Right lobe of liver (tissue), 6 donors: ENCODE results near the gene FIGLA. TPM values are rescaled to one million over a fixed set of nuclear protein-coding genes. Genes with fewer than 3 reads are reported as not detected.

Experiments
- ATAC-seq, 4 donors: fragments of 200-7000 bp; cut with Tn5 transposase; one replicate each; pipeline ENCODE4 v1.9.1; 2020; ENCODE audit warnings: mild to moderate bottlenecking in 4 of 4, moderate library complexity in 4 of 4
- DNase-seq, 3 donors: peaks; one replicate each; pipeline ENCODE4 v3.0.0-alpha.2; 2020
- H3K27ac ChIP-seq, 3 donors: fragments of 200-600 bp; one replicate each; pipeline ENCODE4 v1.8.0; 2022
- H3K27me3 ChIP-seq, 2 donors: fragments of 200-600 bp; one replicate each; pipeline ENCODE4 v1.8.0; 2022
- H3K36me3 ChIP-seq, 4 donors: fragments of 200-600 bp; sonication (generic) in 1 of 4; one replicate each; pipeline versions ENCODE4 v1.5.1 to v1.8.0; 2017 to 2022; ENCODE audit warnings: control low read depth in 1 of 4
- H3K4me1 ChIP-seq, 4 donors: fragments of 200-600 bp; sonication (generic) in 1 of 4; one replicate each; pipeline versions ENCODE4 v1.5.1 to v1.8.0; 2017 to 2022; ENCODE audit warnings: control low read depth in 1 of 4
- H3K4me3 ChIP-seq, 3 donors: fragments of 200-600 bp; one replicate each; pipeline ENCODE4 v1.8.0; 2022
- H3K9me3 ChIP-seq, 4 donors: fragments of 200-600 bp; sonication (generic) in 1 of 4; one replicate each; pipeline versions ENCODE4 v1.5.1 to v1.8.0; 2017 to 2022; ENCODE audit warnings: control low read depth in 1 of 4
- CTCF ChIP-seq, 4 donors: fragments of 200-600 bp in 3 of 4; fragments of 450-650 bp in 1 of 4; IDR thresholded peaks; one replicate each; pipeline versions ENCODE4 v1.5.1 to v1.8.0; 2016 to 2022; ENCODE audit warnings: antibody characterized with exemption in 4 of 4, mild to moderate bottlenecking in 2 of 4
- POLR2A ChIP-seq: fragments of 450-650 bp; IDR thresholded peaks from one replicate; pipeline ENCODE4 v1.6.1; 2017; ENCODE audit warnings: antibody characterized with exemption, mild to moderate bottlenecking
- WGBS: methylation state at CpG from one replicate; pipeline ENCODE4 v1.1.6; 2018; ENCODE audit warnings: low coverage, low lambda C conversion rate; ENCODE audit not compliant: insufficient coverage; ENCODE audit errors: missing lambda C conversion rate; 5-methylcytosine and 5-hydroxymethylcytosine counted together
- intact Hi-C, 2 donors: fragments of 100-400 bp; cut with DNase I; formaldehyde crosslinking; loops; one replicate each; pipeline versions ENCODE4 v1.11.2 to v1.14.1; 2022
- total RNA-seq, 6 experiments: library from RNA; depleted of rRNA in 2 of 6; stranded (reverse); fragments of >200 nt in 2 of 6; fragmentation: NEBNext Ultra II Directional in 3 of 6; extraction: Animal tissue kit (Norgen Biotek cat#: 25700) in 3 of 6; gene quantifications; one replicate each; pipeline versions ENCODE4 v1.1.0 to v1.2.4, GENCODE V29; 2016 to 2023
- donor health status: DM: no; HTN: yes; CAD: no.
- donor health status: DM: no; HTN: no; CAD: no.
- donor health status: DM: no; HTN: no; CAD: no.
- donor health status: DM: no; HTN: yes; CAD: no.
- donor health status: DM: no; HTN: yes; CAD: no.

Gene FIGLA
- total RNA-seq, 6 experiments from 2014 or later: not detected

DNA sequence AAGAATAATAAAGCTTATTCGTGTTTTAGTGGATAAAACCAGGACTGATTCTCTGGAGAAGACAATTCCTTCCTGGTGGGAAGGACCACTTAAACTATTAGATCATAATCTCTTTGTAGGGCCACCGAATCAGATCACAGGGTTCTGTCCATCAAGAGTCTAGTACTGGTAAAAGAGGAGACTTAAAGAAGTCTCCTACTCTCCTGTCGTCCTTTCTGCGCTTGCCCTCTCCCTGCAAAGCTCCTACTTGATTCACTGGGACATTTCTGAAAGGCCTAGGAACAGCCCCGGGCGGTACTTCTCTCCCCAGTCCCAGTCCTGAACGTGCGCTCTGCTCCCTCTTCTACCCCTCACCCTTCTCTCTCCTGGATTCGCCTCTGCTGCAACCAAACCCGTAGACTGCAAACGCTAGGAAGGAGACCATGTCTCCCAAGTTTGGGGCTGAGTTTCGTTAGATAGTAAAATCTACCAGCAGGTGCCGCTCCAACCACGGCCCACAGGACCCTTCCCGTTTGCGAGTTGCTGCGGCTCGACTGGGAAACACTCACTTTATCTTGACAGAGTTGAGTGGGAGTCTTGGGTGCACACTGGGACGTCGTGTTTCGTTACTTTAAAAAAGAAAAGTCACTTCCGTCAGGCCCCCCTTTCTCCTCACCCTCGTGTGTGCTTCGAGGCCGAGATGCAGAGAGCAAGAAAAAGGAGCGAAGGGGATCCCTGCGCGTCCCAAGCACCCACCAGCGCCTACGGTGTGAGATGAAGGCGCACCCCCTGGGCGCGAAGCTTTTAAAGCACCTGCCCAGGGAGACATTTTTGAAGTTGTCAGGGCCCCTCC lies 923 bp downstream of the FIGLA start:
- Histone ChIP-seq H3K4me1 (peaks cover 0 to 13% (median 0%) of the 10 kb centered on the region in 4 donors), H3K27ac (no peak overlapping the region), H3K36me3 (no peaks in the 10 kb centered on the region), H3K9me3 (no peaks in the 10 kb centered on the region), H3K4me3 (peak overlapping the region in 1 of 3 donors; percentile 16), H3K27me3 (peaks cover 0 to 14% of the 10 kb centered on the region in 2 donors)
- peak; percentile 58 to 69 (median 63) for DNase-seq
- TF ChIP-seq POLR2A (no peak), CTCF (IDR thresholded peaks at IDR 0.05) (peak; percentile 41 to 67 (median 64))
- intact Hi-C loops: no loop called here
- peak; percentile 83 to 92 (median 89) for ATAC-seq
- WGBS: 4% methylated on average over 26 of the region's 33 CpGs

DNA sequence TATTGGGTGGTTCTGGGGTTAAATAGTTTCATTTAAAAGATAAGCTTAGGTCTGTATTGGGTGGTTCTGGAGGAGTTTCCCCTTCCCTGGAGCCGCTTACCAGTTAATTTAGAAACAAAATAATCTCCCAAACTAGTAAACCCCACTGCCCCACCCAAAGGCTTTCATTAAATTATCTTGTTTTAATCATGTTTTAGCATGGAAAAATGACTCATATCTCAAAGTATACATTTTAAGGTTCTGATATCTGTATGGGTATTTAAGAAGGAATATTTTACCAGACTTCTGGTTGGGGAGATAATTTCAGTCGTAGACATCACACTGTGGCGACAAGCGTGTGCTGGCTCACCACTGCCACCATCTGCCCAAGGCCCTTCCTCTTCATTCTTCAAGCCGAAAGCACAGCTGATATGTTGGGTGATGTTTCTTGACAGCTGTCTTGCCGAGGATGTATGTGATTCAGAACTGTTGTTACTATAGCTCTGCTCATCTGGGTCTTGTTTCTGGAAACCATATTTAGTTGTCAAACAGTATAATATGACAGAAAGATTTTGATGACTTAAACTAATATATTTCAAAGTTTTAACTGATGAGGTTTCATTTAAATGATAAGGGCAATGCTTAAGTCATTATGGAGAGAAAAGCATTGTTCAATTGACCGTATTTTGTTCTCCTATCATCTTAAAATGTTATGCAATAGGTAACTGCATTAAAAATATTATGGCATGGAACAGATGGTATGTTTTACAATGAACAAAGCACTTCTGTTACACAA lies 5.1 kb downstream of the FIGLA start:
- 20% methylated on average over 7 of the region's 7 CpGs for WGBS
- H3K36me3 ChIP-seq: no peaks in the 10 kb centered on the region

GRCh38 chr2:70784320-70784719 lies 6.1 kb downstream of the FIGLA start:
- peaks cover 0 to 5% of the 10 kb centered on the region in 2 donors for H3K27me3 ChIP-seq
- no peak overlapping the region for H3K4me3 ChIP-seq
- no peaks in the 10 kb centered on the region for H3K36me3 ChIP-seq
- DNase-seq (no peak), ATAC-seq (no peak)
- H3K4me1 ChIP-seq: no peaks in the 10 kb centered on the region
- H3K9me3 ChIP-seq: no peaks in the 10 kb centered on the region
- WGBS: 68% methylated on average over 2 of the region's 2 CpGs
- H3K27ac ChIP-seq: no peak overlapping the region
- intact Hi-C loops: no loop called here
- TF ChIP-seq CTCF (IDR thresholded peaks at IDR 0.05) (no peak), POLR2A (no peak)

More for the DNA sequence above, 5.1 kb downstream of the FIGLA start:
- Histone ChIP-seq H3K27ac (no peak overlapping the region), H3K9me3 (no peaks in the 10 kb centered on the region), H3K4me3 (no peak overlapping the region), H3K4me1 (peaks cover 0 to 10% (median 0%) of the 10 kb centered on the region in 4 donors), H3K27me3 (peaks cover 0 to 10% of the 10 kb centered on the region in 2 donors)
- ATAC-seq (peak in 3 of 4 donors; percentile 40 to 58 (median 55)), DNase-seq (no peak)
- intact Hi-C loops: no loop called here
- TF ChIP-seq POLR2A (no peak), CTCF (IDR thresholded peaks at IDR 0.05) (peak in 3 of 4 donors; percentile 27 to 49 (median 39))

GRCh38 chr2:70779911-70780545 lies 10.4 kb downstream of the FIGLA start:
- no peaks in the 10 kb centered on the region for H3K9me3 ChIP-seq
- TF ChIP-seq POLR2A: no peak
- TF ChIP-seq CTCF (IDR thresholded peaks at IDR 0.05): no peak
- intact Hi-C loops: no loop called here

More at GRCh38 chr2:70779911-70780545, 10.4 kb downstream of the FIGLA start:
- DNase-seq (no peak), ATAC-seq (no peak)
- H3K4me1 ChIP-seq: no peaks in the 10 kb centered on the region
- no peak overlapping the region for H3K4me3 ChIP-seq
- no peaks in the 10 kb centered on the region for H3K27me3 ChIP-seq
- 57% methylated on average over 8 of the region's 8 CpGs for WGBS
- no peaks in the 10 kb centered on the region for H3K36me3 ChIP-seq
- H3K27ac ChIP-seq: no peak overlapping the region
